ENCODE data around the gene WDR18.

- TF ChIP-seq, protein P1, sequence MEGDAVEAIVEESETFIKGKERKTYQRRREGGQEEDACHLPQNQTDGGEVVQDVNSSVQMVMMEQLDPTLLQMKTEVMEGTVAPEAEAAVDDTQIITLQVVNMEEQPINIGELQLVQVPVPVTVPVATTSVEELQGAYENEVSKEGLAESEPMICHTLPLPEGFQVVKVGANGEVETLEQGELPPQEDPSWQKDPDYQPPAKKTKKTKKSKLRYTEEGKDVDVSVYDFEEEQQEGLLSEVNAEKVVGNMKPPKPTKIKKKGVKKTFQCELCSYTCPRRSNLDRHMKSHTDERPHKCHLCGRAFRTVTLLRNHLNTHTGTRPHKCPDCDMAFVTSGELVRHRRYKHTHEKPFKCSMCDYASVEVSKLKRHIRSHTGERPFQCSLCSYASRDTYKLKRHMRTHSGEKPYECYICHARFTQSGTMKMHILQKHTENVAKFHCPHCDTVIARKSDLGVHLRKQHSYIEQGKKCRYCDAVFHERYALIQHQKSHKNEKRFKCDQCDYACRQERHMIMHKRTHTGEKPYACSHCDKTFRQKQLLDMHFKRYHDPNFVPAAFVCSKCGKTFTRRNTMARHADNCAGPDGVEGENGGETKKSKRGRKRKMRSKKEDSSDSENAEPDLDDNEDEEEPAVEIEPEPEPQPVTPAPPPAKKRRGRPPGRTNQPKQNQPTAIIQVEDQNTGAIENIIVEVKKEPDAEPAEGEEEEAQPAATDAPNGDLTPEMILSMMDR (IDR thresholded peaks at IDR 0.05) = no peak
- TF ChIP-seq POLR2A (IDR thresholded peaks at IDR 0.05) = no peak
Observed at GRCh38 chr19:991174-991931, 7.2 kb downstream of the WDR18 start.

Data from thyroid gland (tissue), 4 donors.